AG09319 (cell line): Measurements from ENCODE around the gene NHERF1.

Experiments used
- DNase-seq: peaks from one replicate; pipeline ENCODE4 v3.0.0-alpha.2; 2010; ENCODE audit warnings: low read depth; ENCODE audit errors: extremely low read depth
- TF ChIP-seq, protein P1 (sequence below): IDR thresholded peaks from 2 replicates; pipeline ENCODE4 v1.5.1; 2011; ENCODE audit warnings: low read depth, mild to moderate bottlenecking, inconsistent platforms, low read length, moderate library complexity

NHERF1 gene

DNA sequence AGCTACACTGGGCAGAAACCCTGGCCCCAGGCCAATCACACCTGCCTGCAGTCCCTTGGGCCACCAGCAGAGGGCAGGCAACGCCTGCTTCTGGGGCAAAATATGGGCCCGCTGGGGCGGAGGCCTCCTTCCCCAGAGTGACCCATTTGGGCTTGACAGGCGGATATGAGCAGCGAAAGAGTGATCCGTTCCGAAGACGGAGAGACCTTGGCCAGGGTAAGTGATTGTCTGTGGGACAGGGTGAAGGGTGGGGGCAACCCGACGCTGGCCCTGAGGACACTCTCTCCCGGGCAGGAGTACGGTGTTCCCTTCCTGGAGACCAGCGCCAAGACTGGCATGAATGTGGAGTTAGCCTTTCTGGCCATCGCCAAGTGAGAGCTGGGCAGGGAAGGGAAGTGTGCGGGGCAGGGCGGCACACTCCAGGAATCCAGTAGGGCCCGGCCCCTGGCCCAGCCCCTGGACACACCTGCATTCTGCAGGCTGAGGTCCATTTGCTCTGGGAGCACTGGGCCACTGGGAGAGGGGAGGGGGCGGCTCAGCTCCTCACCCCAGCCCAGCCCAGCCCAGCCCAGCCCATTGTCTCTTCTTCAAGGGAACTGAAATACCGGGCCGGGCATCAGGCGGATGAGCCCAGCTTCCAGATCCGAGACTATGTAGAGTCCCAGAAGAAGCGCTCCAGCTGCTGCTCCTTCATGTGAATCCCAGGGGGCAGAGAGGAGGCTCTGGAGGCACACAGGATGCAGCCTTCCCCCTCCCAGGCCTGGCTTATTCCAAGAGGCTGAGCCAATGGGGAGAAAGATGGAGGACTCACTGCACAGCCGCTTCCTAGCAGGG lies 3.5 kb upstream of the NHERF1 start:
- TF ChIP-seq, protein P1, sequence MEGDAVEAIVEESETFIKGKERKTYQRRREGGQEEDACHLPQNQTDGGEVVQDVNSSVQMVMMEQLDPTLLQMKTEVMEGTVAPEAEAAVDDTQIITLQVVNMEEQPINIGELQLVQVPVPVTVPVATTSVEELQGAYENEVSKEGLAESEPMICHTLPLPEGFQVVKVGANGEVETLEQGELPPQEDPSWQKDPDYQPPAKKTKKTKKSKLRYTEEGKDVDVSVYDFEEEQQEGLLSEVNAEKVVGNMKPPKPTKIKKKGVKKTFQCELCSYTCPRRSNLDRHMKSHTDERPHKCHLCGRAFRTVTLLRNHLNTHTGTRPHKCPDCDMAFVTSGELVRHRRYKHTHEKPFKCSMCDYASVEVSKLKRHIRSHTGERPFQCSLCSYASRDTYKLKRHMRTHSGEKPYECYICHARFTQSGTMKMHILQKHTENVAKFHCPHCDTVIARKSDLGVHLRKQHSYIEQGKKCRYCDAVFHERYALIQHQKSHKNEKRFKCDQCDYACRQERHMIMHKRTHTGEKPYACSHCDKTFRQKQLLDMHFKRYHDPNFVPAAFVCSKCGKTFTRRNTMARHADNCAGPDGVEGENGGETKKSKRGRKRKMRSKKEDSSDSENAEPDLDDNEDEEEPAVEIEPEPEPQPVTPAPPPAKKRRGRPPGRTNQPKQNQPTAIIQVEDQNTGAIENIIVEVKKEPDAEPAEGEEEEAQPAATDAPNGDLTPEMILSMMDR = peak; percentile 100
- peak; percentile 16 for DNase-seq

DNA sequence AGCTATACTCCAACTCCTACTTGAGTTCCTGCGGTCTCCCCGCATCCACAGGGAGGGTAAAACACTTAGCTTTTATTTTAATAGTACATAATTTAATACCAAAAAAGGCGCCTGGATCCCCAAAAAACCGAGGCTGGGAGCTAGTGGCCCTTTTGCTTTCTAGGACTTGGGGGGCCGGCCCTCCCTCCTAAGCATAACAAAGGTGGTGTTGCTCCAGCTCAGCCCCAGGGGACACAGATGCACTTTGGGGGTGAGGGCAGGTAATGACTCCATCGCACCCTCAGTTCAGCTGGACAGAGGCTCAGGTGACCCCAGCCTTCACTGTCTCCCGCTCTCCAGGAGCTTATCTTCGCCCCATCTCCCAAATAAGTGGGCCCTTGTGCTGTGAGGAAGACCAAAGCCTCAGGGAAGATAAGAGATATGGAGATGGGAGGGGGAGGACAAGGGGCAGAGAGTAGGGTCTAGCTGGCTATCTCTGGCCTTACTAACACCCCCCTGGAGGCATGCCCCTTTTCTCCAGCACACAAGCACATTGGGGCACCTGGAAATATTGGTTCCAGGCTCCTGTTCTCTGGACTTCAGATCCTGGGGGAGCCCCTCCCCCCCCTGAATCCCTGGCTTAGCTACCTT lies 2.8 kb upstream of the NHERF1 start:
- TF ChIP-seq, protein P1 = no peak; the same call in 1 of the 2 replicates
- DNase-seq = no peak

DNA sequence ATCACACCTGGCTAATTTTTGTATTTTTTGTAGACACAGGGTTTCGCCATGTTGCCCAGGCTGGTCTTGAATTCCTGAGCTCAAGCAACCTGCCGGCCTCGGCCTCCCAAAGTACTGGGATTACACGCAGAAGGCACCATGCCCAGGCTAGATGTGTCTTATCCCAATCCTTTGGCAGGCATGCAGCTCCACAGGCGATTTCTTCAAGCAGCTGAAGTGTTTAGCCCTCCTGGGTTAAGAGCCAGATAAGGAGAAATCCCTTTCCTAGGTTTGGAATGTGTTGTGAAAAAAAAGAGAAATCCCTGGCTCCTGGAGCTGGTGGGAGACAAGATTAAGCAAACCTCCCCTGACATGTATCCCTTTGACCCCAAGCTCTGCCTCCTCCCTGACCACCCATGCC lies 2.1 kb upstream of the NHERF1 start:
- TF ChIP-seq, protein P1 = no peak
- no peak for DNase-seq

DNA sequence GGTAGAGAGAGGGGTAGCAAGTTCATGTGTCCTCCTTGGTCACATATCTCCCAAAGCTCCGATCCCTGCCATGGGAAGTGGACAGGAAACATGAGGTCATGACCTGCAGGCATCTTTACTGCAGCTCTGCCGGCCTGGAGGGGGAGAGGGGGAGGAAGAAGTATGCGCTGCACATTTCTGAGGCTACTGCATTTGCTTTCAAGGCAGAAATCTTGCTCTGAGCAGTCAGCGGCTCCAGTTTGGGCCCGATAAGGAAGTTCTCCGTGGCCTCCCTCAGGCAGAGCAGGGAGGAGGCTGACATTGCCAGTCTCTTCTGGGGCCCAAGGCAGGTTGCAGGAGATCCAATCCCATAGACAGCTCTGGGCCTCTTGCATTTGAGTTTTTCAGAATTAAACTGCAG lies 1.5 kb upstream of the NHERF1 start:
- TF ChIP-seq, protein P1 = no peak
- DNase-seq = no peak

DNA sequence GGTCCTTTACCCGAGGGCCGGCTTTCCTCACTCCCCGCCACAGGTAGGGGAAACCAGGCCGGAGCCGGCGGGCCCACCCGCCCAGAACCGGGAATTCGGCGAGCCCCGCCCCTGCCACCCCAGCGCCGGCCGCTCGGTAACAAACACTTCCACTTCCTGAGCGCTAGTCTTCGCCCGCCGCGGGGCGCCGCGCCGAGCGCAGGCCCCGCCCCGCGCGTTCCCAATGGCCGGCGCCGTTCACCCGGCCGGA lies 224 bp upstream of the NHERF1 start:
- TF ChIP-seq, protein P1 = no peak
- DNase-seq = no peak

DNA sequence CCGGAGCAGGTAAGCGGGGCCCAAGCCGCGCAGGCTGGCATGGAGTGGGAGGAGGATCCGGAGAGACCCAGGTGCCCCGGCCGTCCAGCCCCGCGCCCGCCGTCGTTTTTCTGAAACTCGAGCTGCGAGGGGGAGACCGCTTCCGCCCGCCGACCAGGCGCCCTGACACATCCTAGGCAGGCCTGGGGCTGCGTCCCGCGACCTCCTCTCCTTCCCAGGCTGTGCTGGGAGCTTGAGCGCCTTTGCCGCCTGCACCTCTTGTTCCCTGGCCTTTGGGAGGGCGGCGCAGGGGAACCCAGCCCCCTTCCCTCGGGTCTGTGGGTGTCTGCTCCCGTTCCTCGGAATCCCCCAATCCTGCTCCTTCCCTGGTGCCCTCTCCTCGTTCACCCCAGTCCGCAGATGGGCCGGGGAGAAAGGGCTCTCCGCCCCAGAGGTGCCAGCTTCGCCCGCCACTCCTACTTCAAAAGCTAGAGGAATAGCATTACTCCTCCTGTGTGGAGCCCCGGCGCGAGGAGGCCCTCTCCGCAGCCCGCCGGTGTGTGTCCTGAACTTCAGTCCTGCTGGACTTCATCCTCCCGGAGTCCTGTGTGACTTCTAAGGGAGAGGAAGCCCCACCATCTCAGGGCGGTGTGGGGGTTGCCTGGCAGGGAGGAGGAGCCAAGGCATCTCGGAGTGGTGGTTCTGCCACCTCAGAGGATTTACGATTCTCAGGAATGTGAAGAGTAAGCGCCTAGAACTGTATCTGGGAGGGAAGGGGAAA lies 1.0 kb downstream of the NHERF1 start:
- no peak for DNase-seq
- TF ChIP-seq, protein P1 = no peak

DNA sequence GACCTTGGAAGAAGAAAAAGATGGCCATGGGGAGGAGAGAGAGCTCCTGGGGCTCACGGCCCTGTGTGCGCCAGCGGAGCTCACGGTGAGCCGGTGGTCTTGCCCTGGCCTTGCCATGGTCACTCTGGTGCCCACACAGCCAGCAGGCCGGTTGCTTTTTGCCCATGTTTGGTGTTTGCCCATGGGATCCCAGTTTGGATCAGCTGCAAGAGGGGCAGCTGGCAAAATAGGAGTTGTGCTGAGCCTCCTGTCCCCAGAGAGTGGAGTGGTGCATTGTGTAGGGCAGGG lies 1.6 kb downstream of the NHERF1 start:
- TF ChIP-seq, protein P1 = no peak
- no peak for DNase-seq
